A549 (cell line): ENCODE data around the gene RAPGEF6.

Source experiments
- BHLHE40 ChIP-seq: IDR thresholded peaks from 2 replicates; pipeline ENCODE4 v1.6.1; 2012; ENCODE audit warnings: low read depth, low read length, inconsistent platforms
- TF ChIP-seq, protein P1 (sequence below): fragments of >200 bp; sonication (Bioruptor Twin); formaldehyde crosslinking; IDR thresholded peaks from 3 replicates; pipeline ENCODE4 v1.5.1; 2016

DNA sequence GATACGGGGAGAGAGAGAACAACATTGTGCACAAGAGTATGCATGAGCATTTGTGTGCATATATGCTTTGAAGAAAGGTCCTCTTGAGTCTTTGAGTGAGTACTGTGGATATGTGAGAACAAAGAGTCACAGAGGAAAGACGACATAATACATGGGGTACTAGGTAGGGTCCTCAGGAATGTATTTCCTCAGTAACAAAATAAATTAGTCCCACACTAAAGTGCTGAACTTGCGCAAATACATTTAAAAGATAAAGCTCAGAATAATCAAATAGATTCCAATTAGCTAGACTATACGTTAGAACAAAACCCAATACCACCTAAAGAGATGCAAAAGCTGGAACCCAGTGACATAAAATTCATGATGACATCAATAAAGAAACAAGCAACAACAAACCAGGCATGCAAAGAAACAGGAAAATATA is 70.8 kb downstream of the RAPGEF6 start:
- TF ChIP-seq, protein P1, sequence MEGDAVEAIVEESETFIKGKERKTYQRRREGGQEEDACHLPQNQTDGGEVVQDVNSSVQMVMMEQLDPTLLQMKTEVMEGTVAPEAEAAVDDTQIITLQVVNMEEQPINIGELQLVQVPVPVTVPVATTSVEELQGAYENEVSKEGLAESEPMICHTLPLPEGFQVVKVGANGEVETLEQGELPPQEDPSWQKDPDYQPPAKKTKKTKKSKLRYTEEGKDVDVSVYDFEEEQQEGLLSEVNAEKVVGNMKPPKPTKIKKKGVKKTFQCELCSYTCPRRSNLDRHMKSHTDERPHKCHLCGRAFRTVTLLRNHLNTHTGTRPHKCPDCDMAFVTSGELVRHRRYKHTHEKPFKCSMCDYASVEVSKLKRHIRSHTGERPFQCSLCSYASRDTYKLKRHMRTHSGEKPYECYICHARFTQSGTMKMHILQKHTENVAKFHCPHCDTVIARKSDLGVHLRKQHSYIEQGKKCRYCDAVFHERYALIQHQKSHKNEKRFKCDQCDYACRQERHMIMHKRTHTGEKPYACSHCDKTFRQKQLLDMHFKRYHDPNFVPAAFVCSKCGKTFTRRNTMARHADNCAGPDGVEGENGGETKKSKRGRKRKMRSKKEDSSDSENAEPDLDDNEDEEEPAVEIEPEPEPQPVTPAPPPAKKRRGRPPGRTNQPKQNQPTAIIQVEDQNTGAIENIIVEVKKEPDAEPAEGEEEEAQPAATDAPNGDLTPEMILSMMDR = no peak
- no peak for TF ChIP-seq BHLHE40
